Measurements from ENCODE around the gene C2.

C2 gene

DNA sequence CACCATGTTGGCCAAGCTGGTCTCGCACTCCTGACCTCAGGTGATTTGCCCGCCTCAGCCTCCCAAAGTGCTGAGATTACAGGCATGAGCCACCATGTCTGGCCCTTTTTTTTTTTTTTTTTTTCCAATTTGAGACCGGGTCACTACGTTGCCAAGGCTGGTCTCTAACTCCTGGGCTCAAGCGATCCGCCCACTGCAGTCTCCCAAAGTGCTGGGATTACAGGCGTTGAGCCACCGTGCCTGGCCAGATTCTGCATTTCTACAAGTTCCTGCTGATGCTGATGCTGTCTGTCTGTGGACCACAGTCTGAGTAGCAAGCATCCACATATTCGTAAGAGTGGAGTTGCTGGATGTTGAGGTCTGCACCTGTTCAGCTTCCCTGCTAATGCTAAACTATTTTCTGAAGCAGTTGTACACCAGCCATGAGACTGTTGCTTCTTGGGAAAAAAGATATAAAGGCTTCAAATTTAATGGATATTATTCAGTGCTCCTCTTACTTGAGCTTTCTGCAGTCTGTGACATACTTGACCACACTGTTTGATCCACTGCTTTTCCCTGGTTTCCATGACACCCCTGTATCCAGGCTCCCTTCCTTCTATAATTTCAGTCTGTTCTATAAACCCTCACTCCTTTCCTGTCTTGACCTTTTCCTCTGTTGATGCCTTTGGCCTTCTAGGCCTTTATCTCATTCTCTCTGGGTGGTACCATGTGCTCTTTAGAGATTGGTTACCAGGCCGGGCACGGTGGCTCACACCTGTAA, 15.5 kb upstream of the C2 start:
- no peak overlapping the region for H3K4me3 ChIP-seq (ENCODE audit: low read depth, low read length)
- TF ChIP-seq MYC (IDR thresholded peaks at IDR 0.05; ENCODE audit: low read depth, low read length) (no peak), POLR2A (IDR thresholded peaks at IDR 0.05; ENCODE audit: extremely low read depth, insufficient read length) (no peak)
- TF ChIP-seq, protein P1, sequence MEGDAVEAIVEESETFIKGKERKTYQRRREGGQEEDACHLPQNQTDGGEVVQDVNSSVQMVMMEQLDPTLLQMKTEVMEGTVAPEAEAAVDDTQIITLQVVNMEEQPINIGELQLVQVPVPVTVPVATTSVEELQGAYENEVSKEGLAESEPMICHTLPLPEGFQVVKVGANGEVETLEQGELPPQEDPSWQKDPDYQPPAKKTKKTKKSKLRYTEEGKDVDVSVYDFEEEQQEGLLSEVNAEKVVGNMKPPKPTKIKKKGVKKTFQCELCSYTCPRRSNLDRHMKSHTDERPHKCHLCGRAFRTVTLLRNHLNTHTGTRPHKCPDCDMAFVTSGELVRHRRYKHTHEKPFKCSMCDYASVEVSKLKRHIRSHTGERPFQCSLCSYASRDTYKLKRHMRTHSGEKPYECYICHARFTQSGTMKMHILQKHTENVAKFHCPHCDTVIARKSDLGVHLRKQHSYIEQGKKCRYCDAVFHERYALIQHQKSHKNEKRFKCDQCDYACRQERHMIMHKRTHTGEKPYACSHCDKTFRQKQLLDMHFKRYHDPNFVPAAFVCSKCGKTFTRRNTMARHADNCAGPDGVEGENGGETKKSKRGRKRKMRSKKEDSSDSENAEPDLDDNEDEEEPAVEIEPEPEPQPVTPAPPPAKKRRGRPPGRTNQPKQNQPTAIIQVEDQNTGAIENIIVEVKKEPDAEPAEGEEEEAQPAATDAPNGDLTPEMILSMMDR (IDR thresholded peaks at IDR 0.05; ENCODE audit: low read depth, low read length): no peak
- TF ChIP-seq, protein P2, sequence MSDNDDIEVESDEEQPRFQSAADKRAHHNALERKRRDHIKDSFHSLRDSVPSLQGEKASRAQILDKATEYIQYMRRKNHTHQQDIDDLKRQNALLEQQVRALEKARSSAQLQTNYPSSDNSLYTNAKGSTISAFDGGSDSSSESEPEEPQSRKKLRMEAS (IDR thresholded peaks at IDR 0.05; ENCODE audit: low read depth, low read length): no peak

DNA sequence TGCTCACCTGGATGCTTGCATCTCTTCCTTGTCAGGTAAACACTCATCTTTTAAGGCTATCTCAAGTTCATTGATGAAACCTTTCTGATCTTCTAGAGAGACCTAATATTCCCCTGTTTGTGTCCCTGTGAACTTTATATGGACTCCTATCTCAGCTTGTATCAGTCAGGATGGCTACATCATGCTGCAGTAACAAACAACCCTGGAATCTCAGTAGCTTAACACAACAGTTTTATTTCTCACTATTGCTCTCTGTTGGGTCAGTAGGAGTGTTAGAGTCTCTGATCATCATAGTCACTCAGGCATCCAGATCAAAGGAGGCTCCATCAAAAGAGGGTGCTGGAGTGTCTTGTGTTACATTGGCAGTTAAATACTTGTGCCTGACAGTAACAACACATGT, 12.2 kb upstream of the C2 start:
- no peak for DNase-seq (ENCODE audit: low read depth)
- TF ChIP-seq, protein P2 (IDR thresholded peaks at IDR 0.05; ENCODE audit: low read depth, low read length): no peak
- TF ChIP-seq POLR2A (IDR thresholded peaks at IDR 0.05; ENCODE audit: extremely low read depth, insufficient read length): no peak
- TF ChIP-seq MYC (IDR thresholded peaks at IDR 0.05; ENCODE audit: low read depth, low read length): no peak
- TF ChIP-seq, protein P1 (IDR thresholded peaks at IDR 0.05; ENCODE audit: low read depth, low read length): no peak
- H3K4me3 ChIP-seq (ENCODE audit: low read depth, low read length): no peak overlapping the region

More for the DNA sequence above, 15.5 kb upstream of the C2 start:
- no peak for DNase-seq (ENCODE audit: low read depth)

DNA sequence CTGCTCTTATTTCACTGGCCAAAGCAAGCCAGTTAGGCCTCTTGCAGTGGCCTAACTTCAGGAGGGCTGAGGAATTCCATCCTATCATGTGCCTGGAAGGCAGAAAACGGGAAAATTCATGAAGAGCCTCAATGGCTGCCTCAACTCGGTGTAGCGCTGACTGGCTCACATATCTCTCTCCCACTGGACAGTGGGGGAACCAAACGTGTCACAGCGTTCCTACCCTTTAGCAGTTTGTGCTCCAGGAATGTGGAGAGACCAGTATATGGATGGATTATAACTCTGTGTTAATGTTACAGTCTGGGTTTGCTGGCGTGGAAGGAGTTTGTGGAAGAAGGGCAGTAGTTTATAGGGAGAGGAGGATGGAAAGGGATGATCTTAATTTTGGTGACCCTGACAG, 11.8 kb upstream of the C2 start:
- H3K4me3 ChIP-seq (ENCODE audit: low read depth, low read length): no peak overlapping the region
- no peak for DNase-seq (ENCODE audit: low read depth)

DNA sequence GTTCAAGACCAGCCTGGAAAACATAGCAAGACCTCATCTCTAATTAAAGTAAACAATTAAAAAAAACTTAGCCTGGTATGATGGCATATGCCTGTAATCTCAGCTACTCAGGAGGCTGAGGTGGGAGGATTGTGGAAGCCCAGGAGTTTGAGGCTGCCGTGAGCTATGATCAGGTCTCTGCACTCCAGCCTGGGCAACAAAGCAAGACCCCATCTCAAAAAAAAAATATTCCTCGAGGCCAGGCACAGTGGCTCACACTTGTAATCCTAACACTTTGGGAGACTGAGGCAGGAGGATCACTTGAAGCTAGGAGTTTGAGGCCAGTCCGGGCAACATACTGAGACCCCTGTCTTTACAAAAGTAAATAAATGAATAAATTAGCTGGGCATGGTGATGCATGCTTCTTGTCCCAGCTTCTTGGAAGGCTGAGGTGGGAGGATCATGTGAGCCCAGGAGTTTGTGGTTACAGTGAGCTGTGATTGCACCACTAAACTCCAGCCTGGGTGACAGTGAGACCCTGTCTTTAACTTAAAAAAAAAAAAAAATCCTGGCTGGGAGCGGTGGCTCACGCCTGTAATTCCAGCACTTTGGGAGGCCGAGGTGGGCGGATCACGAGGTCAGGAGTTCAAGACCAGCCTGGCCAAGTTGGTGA, 9.3 kb upstream of the C2 start:
- H3K4me3 ChIP-seq (ENCODE audit: low read depth, low read length): no peak overlapping the region
- TF ChIP-seq POLR2A (IDR thresholded peaks at IDR 0.05; ENCODE audit: extremely low read depth, insufficient read length) (no peak), MYC (IDR thresholded peaks at IDR 0.05; ENCODE audit: low read depth, low read length) (no peak)
- TF ChIP-seq, protein P2 (IDR thresholded peaks at IDR 0.05; ENCODE audit: low read depth, low read length): no peak
- TF ChIP-seq, protein P1 (IDR thresholded peaks at IDR 0.05; ENCODE audit: low read depth, low read length): no peak
- peak; percentile 56 for DNase-seq (ENCODE audit: low read depth)

More for the DNA sequence above, 11.8 kb upstream of the C2 start:
- TF ChIP-seq, protein P1 (IDR thresholded peaks at IDR 0.05; ENCODE audit: low read depth, low read length): no peak
- TF ChIP-seq MYC (IDR thresholded peaks at IDR 0.05; ENCODE audit: low read depth, low read length) (no peak), POLR2A (IDR thresholded peaks at IDR 0.05; ENCODE audit: extremely low read depth, insufficient read length) (no peak)
- TF ChIP-seq, protein P2 (IDR thresholded peaks at IDR 0.05; ENCODE audit: low read depth, low read length): no peak

DNA sequence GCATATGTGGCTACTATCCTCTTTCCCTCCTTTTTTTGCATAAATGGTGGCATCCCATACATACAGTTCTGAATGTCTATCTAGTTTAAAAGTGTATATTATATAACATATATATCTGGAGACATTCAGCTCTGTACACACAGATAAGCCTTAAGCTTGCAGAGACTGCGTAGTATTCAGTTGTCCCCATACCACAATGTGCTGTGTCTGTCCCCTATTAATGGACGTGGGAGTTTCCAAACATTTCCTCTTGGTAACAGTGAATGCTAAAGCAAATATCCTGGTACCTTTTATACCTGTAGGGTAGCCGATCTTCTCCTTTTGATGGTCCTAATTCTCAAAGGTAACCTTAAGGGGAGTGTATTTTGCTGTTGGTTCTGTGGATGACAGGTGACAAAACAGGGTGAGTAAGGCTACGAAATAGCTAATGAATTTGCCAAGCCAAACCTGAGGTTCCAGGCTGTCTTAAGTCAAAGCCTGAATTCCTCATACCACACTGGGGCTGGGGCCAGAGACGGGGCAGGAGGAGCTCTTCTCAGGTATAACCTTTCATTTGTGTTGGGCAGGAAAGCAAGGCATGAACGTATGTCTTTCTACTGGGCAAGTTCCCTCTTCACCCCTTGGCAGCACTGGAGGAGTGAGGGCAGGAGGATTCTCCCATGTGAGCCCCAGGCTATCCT, 7.8 kb upstream of the C2 start:
- DNase-seq (ENCODE audit: low read depth): no peak
- no peak for TF ChIP-seq MYC (IDR thresholded peaks at IDR 0.05; ENCODE audit: low read depth, low read length)
- TF ChIP-seq, protein P2 (IDR thresholded peaks at IDR 0.05; ENCODE audit: low read depth, low read length): no peak
- TF ChIP-seq, protein P1 (IDR thresholded peaks at IDR 0.05; ENCODE audit: low read depth, low read length): no peak
- no peak for TF ChIP-seq POLR2A (IDR thresholded peaks at IDR 0.05; ENCODE audit: extremely low read depth, insufficient read length)
- H3K4me3 ChIP-seq (ENCODE audit: low read depth, low read length): no peak overlapping the region
